ENCODE results near the gene PURB.
A peak's percentile ranks its signal among the peaks of the same experiment; 100 is the strongest.
"Not testable (repeated sequence)": the region's sequence is repeated elsewhere in the genome, so short reads cannot be mapped to it uniquely, and the experiment has no call there.

PURB gene

DNA sequence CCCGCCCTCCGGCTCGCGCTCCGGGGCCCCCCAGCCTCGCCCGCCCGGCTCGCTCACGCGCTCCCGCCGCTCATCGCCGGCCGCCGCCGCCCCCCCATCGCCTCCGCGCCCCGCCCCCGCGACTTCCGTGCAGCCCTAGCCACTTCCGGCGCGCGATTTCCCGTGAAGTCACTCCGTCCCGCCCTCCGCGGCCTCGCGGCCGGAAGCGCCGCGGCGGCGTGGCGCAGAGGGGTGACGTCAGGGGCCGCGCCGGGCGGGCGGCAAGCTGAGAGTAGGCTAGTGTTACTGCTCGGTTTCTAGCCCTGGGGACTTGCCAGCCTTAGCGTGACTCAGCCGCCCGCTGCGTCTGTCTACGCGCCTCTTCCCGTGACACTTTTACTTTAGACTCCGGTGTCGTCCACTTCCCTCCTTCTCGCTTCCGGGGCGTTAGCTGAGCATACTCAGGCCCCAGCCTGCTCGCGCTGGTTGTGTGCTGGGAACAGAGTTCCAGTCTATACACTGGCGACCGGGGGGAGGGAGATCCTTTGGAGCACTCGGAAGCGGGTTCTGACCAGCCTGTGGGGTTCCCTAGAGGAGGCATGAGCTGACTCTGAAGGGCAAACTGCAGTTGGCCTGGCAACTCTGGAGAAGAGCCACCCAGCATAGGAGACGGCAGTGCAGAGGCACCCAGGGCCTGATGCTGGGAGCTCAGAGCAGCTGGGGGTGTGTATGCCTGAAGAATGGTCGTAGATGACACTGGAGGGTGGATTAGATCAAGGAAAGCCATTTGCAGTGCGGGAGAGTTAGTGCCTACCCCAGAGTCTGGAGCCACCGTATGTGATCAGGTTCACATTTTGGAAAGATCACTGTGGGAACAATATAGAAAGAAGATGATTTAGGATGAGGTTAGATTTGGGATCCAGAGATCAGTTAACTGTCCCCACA is at the start of gene PURB:
Gene PURB (minus strand): TSS at position 137 of the 924 bp plus-strand sequence. CDS start 182 bp downstream, outside the sequence.
- peak; percentile 86 for DNase-seq (ENCODE audit: low read depth, low spot score)

DNA sequence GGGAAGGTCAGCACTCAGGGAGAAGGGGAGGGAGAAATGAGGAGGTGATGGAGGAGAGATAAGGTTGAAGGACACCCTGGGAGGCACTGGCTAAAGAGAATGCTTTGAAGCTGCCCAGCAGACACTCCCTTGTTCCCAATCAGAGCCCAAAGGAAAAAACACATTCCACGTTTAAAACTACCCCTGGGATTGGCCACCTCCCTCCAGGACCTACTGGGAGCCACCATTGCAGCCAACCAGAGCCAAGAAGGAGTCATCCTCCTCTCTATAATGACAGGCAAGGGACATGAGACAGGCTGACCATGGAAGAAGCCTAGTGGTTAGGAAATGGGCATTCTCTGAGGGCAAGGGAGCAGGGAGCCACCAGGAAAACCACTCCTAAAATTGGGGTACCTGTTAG is 49.7 kb upstream of the PURB start:
- DNase-seq (ENCODE audit: low read depth, low spot score), result no peak

DNA sequence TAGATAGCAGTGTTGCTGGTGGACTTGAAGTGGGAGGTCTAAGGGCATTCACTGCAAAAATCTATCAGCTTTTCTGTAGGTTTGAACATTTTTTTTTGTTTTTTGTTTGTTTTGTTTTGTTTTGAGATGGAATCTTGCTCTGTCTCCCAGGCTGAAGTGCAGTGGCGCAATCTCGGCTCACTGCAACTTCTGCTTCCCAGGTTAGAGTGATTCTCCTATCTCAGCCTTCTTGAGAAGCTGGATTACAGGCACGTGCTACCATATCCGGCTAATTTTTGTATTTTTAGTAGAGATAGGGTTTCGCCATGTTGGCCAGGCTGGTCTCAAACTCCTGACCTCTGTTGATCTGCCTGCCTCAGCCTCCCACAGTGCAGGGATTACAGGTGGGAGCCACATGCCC is 49.2 kb upstream of the PURB start:
- not testable (repeated sequence) for DNase-seq (ENCODE audit: low read depth, low spot score)

DNA sequence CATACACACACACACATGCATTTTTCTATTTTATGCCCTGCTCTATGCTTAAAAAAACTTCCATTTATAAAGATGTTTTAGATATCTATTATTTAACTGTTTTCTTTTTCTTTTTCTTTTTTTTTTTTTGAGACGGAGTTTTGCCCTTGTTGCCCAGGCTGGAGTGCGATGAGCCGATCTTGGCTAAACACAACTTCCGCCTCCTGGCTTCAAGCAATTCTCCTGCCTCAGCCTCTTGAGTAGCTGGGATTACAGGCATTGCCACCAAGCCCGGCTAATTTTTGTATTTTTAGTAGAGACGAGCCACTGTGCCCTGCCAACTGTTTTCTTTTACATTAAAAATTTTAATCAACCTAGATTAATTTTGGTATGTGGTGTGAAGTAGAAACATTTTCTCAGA is 45.6 kb upstream of the PURB start:
- DNase-seq (ENCODE audit: low read depth, low spot score), result no peak

DNA sequence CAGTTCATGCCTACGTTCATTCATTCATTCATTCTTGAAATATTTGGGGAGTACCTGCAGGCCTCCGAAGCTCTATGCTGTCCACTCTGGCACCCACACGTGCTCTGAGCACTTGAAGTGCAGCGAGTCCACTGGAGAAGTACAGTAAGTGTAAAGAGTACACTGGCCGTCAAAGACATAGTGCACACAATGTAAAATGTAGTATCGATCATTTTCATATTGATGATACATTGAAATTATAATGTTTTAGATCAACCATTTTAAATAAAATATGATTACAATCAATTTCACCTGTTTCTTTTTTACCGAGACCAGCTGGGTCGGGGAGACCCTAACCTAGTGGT is 37.0 kb upstream of the PURB start:
- DNase-seq (ENCODE audit: low read depth, low spot score), result no peak

DNA sequence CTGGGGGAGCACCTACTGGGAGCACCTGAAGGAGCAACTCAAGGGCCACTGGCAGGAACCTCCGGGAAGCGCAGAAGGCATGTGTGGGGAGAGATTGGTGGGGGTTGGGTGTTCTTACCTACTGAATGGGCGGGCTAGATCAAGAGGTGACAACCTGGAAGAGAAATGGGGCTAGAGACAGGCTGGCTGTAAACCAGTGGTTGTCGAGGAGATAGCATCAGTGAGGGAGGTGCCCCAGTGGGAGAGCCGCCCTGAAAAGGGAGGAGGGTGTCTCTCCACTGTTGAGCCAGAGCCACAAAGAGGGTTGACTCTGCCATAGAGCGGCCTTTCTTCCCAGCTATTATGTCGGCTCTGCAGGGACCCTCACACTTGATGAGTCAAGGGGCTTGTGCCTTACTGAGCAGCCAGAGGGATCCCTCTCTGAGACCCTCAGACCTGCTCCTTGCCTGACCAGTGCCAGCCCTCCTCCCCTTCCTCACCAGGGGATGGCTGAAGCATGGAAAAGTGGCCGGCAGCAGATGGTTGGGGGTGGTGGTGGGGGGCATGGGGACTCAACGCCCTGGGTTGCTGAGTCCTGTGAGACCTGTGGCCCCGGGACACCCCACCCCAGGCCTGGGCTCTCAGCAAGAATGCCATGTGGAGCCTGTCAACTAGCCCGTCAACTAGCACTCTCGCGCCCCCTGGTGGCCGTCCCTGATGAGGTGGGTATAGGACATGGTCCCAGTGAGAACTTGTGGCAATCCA is 36.4 kb upstream of the PURB start:
- peak; percentile 28 for DNase-seq (ENCODE audit: low read depth, low spot score)

DNA sequence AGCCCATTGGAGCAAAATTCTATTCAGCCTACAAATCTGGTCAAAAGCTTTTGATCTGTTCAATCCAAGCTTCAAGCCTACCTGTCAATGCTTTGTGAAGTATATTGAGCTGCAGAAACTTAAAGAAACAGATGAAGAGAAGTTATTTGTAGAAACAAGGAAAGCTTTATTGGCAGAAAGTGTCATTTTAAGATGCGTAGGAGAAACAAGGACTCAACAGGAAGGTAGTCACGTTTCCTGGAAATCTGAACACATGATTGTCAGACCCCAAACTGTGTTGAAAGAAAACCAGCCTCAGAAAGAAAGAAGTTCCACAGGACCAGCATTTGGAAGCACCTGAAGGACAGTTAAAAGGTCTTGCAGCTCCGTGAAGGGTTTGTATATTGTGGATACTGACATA is 34.8 kb upstream of the PURB start:
- DNase-seq (ENCODE audit: low read depth, low spot score), result no peak

DNA sequence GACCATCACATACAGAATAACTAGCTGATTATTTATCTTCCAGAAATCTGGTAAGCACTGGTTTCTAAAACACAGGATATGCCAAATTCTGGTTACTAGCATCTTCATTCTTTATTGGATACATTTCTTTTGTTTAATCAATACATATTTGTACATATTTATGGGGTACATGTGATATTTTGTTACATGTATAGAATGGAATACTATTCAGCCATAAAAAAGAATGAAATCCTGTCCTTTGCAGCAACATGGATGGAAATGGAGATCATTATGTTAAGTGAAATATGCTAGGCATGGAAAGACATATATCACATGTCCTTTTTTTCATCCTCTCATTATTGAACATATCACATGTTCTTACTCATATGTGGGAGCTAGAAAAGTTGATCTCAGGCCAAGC is 32.7 kb upstream of the PURB start:
- no peak for DNase-seq (ENCODE audit: low read depth, low spot score)

DNA sequence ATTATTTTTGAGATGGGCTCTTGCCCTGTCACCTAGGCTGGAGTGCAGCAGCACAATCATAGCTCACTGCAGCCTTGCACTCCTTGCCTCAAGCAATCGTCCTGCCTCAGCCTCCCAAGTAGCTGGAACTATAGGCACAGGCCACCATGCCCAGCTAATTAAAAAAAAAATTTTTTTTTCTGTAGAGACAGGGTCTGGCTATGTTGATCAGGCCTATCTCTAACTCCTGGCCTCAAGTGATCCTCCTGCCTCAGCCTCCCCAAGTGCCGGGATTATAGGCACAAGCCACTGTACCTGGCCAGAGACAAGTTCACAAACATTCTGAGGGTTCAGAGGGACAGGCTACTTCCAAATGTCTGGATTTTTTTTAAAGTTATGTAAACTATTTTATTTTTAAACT is 32.1 kb upstream of the PURB start:
- no peak for DNase-seq (ENCODE audit: low read depth, low spot score)

DNA sequence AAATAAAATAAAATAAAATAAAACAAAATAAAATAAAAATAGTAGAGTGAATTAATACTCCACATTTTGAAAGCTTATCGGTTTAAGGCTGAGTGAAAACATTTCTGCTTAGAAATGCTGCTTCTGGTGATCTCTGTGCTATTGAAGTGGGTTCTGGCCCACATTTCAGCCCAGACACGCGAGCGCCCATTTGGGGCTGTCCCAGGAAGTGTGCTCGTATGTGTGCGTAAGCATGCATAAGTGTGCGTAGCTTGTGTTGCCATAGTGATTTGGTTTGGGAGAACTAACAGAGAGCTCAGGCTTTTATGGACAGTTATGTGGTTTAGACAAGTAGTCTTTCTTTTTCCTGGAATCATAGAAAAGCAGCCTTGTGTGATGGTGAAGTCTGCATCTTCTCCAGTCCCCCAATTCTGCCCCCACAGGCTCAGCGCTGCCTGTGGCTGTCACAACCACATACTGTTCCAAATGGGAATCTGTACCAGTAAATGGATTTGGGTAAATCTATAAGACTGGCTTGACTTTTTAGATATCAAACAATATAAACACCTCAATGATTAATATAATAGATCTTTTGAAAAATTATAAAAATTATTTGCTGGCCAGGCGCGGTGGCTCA is 29.8 kb upstream of the PURB start:
- no peak for DNase-seq (ENCODE audit: low read depth, low spot score)

DNA sequence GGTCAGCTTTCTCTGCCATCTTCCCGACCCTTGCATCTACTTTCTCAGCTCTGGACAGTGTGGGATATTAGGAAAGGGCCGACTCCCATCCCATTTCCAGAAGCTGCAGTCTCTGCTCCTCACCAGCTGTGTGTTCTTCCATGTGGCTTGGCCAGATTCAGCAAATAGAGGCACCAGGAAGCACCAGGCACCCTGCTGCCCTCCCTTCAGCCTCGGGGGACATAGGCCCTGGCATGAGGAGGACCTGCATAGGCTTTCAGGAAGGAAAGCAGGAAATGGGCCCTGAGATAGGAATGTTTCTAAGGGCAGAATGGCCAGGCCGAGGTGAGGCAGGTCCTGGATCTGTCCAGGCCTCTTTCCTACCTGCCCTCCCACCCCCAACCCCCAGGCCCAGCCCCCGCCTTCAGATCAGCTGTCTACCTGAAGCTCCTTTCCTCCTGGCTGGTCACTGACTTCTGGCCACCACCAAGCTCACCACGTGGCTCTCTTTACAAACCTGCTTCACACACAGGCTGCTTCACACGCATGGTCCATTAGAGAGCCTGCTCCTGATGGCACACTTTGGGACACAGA is 27.5 kb upstream of the PURB start:
- no peak for DNase-seq (ENCODE audit: low read depth, low spot score)

DNA sequence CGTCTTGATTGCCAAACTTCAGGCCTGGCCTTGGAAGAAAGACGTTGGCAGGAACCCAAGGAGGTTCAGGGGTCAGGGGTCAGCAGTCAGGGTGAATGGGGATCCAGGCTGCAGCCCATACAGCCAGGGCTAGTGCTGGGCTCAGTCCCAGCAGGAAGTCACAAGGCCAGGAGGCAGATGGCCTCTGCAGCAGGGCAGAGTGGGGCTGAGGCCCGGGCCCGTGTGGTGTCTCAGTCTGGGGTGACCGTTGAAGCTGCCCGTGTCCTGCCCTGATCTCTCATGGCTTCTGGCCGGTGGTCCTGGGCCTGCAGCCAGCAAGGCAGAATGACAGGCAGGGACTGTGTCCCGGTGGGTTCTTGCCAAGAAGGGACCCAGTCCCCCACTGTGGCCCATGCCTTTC is 26.6 kb upstream of the PURB start:
- no peak for DNase-seq (ENCODE audit: low read depth, low spot score)

DNA sequence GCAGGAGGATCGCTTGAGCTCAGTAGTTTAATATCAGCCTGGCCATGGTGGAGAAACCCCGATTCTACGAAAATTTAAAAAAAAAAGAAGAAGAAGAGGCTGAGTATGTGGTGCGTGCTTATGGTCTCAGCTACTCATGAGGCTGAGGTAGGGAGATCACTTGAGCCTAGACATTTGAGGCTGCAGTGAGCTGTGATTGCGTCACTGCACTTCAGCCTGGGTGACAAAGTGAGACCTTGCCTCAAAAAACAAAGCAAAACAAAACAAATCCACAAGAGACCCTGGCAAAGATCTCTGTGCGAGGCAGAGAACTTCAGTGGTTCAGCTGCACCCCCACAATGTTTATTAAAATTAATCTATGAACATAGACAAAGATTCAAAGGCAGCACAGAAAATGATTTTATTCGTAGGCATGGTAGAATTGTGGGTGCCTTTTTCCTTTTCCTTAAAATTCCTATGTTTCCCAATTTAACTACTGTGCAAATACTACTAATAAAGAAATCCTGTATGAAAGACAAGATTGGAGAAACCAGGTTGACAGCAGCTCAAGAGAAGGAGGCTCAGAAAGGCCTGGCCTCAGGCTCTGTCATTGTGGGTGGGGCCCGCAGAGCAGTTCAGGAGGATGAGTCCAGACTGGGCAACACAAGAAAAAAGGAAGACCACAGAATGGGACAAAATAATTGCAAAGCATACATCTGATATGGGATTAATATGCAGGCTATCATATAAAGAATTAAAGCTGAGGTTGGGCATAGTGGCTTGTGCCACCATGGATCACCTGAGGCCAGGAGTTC is 24.5 kb upstream of the PURB start:
- DNase-seq (ENCODE audit: low read depth, low spot score), result no peak

DNA sequence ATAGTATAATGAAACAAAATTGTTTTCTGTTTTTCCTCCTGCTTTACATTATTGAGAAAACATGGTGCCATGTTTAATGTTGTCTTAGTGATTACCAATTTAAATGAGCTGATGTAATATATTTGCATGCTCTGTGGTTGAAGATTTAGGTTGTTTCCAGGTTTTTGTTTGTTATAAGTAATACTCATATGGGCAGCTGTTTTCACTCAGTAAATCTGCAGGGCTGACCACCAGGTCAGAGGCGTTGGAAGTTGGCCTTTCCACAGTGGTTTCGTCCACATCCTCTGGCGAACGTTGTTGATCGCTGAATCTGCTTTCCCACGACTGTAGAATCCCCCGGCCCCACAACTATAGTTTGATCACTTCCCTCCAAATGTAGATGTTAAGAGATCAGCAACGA is 21.6 kb upstream of the PURB start:
- DNase-seq (ENCODE audit: low read depth, low spot score), result no peak

DNA sequence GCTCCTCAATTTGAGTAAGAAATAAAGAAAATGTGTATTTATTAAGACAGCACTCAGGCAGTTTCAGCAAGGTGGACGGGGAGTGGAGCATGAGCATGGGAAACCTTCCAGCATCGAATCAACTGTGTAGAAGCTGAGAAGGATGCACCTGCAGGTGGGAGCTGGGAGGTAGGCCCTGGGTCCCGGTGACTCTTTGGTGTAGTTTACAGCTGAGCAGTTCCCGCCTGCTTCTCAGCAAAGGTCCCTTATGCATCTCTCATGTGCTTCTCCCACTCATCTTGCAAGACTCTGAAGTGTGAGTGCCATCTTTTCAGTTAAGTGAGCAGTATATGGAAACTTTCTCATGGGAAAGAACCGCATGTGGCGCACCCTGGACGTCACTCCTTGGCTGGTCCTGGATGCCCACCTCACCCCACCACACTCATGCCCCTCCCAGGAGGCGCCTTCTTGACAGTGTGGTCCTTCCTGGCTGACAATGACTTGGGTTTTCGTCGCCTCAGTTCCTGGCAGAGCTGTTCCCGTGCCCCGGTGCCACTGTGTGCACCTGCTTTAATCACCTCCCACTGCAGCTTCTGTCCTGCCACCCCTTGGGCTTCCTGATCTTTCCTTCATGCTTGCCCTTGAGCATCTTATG is 19.8 kb upstream of the PURB start:
- DNase-seq (ENCODE audit: low read depth, low spot score), result no peak

DNA sequence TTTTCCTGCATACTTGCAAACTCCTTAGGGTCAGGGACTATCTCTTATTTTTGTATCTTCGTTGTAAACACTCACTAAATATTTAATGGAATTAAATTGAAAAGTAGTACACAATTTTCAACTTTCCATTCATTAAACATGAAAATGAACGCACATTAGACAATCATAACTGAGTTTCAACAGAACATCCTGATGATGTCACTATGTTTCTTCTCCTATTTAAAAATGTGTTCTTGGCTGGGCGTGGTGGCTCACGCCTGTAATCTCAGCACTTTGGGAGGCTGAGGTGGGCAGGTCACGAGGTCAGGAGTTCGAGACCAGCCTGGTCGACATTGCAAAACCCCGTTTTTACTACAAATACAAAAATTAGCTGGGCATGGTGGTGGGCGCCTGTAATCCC is 14.1 kb upstream of the PURB start:
- DNase-seq (ENCODE audit: low read depth, low spot score), result no peak

DNA sequence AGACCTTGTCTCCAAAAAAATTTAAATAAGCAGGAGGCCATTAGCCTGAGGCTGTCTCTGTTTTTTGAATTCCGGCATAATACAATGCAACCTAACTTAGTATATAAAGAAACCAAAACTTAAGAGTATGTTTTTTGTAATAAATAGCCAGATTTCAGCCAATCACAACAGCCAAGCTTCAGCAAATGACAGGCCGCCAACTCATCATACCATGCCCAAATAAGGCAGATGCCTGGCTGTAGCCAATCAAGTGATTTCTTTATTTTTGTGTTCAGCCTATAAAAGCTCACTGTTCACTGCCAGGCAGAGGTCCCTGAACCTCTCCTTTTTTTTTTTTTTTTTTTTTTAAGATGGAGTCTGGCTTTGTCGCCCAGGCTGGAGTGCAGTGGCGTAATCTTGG is 12.7 kb upstream of the PURB start:
- no peak for DNase-seq (ENCODE audit: low read depth, low spot score)

DNA sequence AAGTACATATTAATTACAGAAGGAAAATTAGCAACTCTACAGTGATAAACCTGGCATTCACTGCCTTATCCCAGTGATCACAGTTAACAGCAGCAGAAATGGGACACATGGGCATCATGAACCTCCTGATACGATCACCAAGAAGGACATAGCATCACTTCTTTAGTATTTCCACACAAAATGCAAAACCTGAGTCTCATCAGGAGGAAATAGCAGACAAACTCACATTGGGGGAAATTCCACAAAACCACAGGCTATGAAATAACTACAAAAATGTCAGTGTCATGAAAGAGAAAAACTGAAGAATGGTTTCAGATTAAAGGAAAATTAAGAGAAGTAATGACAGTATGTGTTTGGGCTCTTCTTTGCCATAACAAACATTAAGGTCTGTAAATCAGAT is 12.0 kb upstream of the PURB start:
- no peak for DNase-seq (ENCODE audit: low read depth, low spot score)

DNA sequence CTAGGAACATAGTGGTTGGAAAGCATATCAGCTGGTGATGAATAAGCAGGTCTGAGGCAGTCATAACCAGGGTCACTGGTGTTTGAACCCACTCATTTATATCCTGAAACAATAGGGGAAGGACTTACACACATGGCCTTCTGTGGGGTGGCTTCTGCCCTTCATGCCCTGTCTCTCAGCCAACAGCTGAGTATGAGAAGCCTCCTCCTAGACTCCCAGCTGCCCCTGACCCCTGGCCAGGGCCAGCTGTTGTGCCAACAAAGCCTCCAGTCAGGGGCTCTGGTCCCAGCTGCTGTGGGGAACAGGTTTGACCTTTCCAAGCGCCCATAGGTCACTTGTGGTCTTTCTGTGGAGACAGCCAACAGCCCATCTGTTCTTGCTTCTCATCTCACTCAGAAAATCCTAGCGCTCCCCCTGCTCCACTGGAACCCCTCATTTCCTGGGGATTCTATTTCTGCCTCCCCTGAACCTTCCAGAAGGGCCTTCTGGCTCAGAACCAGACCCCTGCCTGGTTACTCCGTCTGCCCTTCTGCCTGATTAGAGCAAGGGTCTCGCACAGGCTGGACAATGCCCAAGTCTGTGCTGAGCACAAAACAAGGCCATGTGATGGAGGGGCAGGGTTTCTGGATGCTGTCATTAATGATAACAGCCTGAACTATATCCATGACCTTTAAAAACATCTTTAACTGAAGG is 9.7 kb upstream of the PURB start:
- no peak for DNase-seq (ENCODE audit: low read depth, low spot score)

DNA sequence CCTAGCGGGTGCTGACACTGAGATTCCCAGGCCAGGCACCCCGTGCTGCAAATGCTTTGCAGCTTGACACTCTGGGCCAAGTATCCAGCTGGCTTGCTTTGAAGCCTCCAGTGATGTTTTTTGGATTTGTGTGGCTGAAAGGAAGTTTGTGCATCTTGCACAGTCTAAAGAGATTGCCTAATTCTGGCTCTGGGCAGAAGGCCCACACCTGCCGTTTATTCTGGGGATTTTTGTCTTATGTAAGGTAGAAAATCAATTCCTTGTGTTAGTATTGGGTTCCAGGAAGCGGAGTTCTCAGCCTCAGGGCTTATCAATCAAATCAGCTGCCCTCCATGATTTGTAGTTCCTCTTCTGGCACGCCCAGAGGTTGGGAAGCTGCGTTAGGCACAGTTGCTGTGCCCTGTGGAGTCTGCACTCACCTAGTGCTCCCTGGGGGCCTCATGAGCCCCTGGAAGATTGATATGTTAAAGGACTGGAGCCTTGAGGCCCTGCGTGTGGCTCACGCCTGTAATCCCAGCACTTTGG is 8.4 kb upstream of the PURB start:
- no peak for DNase-seq (ENCODE audit: low read depth, low spot score)
